ENCODE data around the gene DAPL1. TPM values are rescaled to one million over a fixed set of nuclear protein-coding genes. Genes with fewer than 3 reads are reported as not detected.

DAPL1 gene
- polyA plus RNA-seq, 1 donor from 2014 or later, result 4.2 TPM

GRCh38 chr2:158783923-158784322 lies 11.2 kb upstream of the DAPL1 start:
- Histone ChIP-seq H3K4me2 (ENCODE audit: low read length) (no peak overlapping the region), H3K27ac (ENCODE audit: low read length) (no peak overlapping the region), H4K20me1 (ENCODE audit: insufficient read depth) (no peaks in the 10 kb centered on the region), H3K4me3 (ENCODE audit: low read length) (no peak overlapping the region), H3K9ac (ENCODE audit: low read length) (no peak overlapping the region), H2AFZ (ENCODE audit: low read depth, low read length) (no peak overlapping the region), H3F3A (ENCODE audit: insufficient read depth, low read length, poor library complexity, severe bottlenecking) (no peaks in the 10 kb centered on the region), H3K79me2 (replicated peaks; ENCODE audit: insufficient read depth, low read length) (no peaks in the 10 kb centered on the region), H3K36me3 (ENCODE audit: insufficient read depth, low read length) (no peaks in the 10 kb centered on the region), H3K9me2 (ENCODE audit: insufficient read depth, low read length) (no peaks in the 10 kb centered on the region), H3K27me3 (ENCODE audit: insufficient read depth, low read depth, low read length) (no peaks in the 10 kb centered on the region), H3K9me3 (ENCODE audit: low read length) (peaks cover 4% of the 10 kb centered on the region)
- TF ChIP-seq, protein P1, sequence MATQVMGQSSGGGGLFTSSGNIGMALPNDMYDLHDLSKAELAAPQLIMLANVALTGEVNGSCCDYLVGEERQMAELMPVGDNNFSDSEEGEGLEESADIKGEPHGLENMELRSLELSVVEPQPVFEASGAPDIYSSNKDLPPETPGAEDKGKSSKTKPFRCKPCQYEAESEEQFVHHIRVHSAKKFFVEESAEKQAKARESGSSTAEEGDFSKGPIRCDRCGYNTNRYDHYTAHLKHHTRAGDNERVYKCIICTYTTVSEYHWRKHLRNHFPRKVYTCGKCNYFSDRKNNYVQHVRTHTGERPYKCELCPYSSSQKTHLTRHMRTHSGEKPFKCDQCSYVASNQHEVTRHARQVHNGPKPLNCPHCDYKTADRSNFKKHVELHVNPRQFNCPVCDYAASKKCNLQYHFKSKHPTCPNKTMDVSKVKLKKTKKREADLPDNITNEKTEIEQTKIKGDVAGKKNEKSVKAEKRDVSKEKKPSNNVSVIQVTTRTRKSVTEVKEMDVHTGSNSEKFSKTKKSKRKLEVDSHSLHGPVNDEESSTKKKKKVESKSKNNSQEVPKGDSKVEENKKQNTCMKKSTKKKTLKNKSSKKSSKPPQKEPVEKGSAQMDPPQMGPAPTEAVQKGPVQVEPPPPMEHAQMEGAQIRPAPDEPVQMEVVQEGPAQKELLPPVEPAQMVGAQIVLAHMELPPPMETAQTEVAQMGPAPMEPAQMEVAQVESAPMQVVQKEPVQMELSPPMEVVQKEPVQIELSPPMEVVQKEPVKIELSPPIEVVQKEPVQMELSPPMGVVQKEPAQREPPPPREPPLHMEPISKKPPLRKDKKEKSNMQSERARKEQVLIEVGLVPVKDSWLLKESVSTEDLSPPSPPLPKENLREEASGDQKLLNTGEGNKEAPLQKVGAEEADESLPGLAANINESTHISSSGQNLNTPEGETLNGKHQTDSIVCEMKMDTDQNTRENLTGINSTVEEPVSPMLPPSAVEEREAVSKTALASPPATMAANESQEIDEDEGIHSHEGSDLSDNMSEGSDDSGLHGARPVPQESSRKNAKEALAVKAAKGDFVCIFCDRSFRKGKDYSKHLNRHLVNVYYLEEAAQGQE (IDR thresholded peaks at IDR 0.05; ENCODE audit: borderline replicate concordance), result no peak
- TF ChIP-seq RAD21 (conservative IDR thresholded peaks at IDR 0.05) (no peak), TAF1 (IDR thresholded peaks at IDR 0.05; ENCODE audit: low read depth) (no peak), MXI1 (conservative IDR thresholded peaks at IDR 0.05; ENCODE audit: poor library complexity, severe bottlenecking) (no peak), EP300 (conservative IDR thresholded peaks at IDR 0.05; ENCODE audit: poor library complexity, severe bottlenecking) (no peak), EZH2 (IDR thresholded peaks at IDR 0.05; ENCODE audit: borderline replicate concordance, insufficient read depth, low read length, poor library complexity, severe bottlenecking) (no peak), POLR2AphosphoS5 (IDR thresholded peaks at IDR 0.05) (no peak), SMC3 (conservative IDR thresholded peaks at IDR 0.05; ENCODE audit: poor library complexity) (no peak)
- TF ChIP-seq, protein P2, sequence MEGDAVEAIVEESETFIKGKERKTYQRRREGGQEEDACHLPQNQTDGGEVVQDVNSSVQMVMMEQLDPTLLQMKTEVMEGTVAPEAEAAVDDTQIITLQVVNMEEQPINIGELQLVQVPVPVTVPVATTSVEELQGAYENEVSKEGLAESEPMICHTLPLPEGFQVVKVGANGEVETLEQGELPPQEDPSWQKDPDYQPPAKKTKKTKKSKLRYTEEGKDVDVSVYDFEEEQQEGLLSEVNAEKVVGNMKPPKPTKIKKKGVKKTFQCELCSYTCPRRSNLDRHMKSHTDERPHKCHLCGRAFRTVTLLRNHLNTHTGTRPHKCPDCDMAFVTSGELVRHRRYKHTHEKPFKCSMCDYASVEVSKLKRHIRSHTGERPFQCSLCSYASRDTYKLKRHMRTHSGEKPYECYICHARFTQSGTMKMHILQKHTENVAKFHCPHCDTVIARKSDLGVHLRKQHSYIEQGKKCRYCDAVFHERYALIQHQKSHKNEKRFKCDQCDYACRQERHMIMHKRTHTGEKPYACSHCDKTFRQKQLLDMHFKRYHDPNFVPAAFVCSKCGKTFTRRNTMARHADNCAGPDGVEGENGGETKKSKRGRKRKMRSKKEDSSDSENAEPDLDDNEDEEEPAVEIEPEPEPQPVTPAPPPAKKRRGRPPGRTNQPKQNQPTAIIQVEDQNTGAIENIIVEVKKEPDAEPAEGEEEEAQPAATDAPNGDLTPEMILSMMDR (IDR thresholded peaks at IDR 0.05; ENCODE audit: poor library complexity, severe bottlenecking), result no peak

- H3K9me3 ChIP-seq (ENCODE audit: low read length), result peaks cover 4% of the 10 kb centered on the region
- no peak overlapping the region for H3K27ac ChIP-seq (ENCODE audit: low read length)
- H3K4me2 ChIP-seq (ENCODE audit: low read length), result no peak overlapping the region
- no peaks in the 10 kb centered on the region for H3K27me3 ChIP-seq (ENCODE audit: insufficient read depth, low read depth, low read length)
- TF ChIP-seq EZH2 (IDR thresholded peaks at IDR 0.05; ENCODE audit: borderline replicate concordance, insufficient read depth, low read length, poor library complexity, severe bottlenecking) (no peak), SMC3 (conservative IDR thresholded peaks at IDR 0.05; ENCODE audit: poor library complexity) (no peak), TAF1 (IDR thresholded peaks at IDR 0.05; ENCODE audit: low read depth) (no peak), MXI1 (conservative IDR thresholded peaks at IDR 0.05; ENCODE audit: poor library complexity, severe bottlenecking) (no peak), EP300 (conservative IDR thresholded peaks at IDR 0.05; ENCODE audit: poor library complexity, severe bottlenecking) (no peak), RAD21 (conservative IDR thresholded peaks at IDR 0.05) (no peak), POLR2AphosphoS5 (IDR thresholded peaks at IDR 0.05) (no peak)
- TF ChIP-seq, protein P1 (IDR thresholded peaks at IDR 0.05; ENCODE audit: borderline replicate concordance), result no peak
- TF ChIP-seq, protein P2 (IDR thresholded peaks at IDR 0.05; ENCODE audit: poor library complexity, severe bottlenecking), result no peak
- H3K4me3 ChIP-seq (ENCODE audit: low read length), result no peak overlapping the region
- no peak overlapping the region for H3K9ac ChIP-seq (ENCODE audit: low read length)
- no peaks in the 10 kb centered on the region for H3K79me2 ChIP-seq (replicated peaks; ENCODE audit: insufficient read depth, low read length)
- no peaks in the 10 kb centered on the region for H3F3A ChIP-seq (ENCODE audit: insufficient read depth, low read length, poor library complexity, severe bottlenecking)
- no peak overlapping the region for H2AFZ ChIP-seq (ENCODE audit: low read depth, low read length)
- no peaks in the 10 kb centered on the region for H3K36me3 ChIP-seq (ENCODE audit: insufficient read depth, low read length)
- no peaks in the 10 kb centered on the region for H3K9me2 ChIP-seq (ENCODE audit: insufficient read depth, low read length)
- no peaks in the 10 kb centered on the region for H4K20me1 ChIP-seq (ENCODE audit: insufficient read depth)
Observed at GRCh38 chr2:158786897-158787296, 8.2 kb upstream of the DAPL1 start.
